ENCODE measurements around the gene MAGI2. TPM values are rescaled to one million over a fixed set of nuclear protein-coding genes. Genes with fewer than 3 reads are reported as not detected.

MAGI2 gene
- total RNA-seq, 1 donor from 2014 or later = 0.80 TPM

DNA sequence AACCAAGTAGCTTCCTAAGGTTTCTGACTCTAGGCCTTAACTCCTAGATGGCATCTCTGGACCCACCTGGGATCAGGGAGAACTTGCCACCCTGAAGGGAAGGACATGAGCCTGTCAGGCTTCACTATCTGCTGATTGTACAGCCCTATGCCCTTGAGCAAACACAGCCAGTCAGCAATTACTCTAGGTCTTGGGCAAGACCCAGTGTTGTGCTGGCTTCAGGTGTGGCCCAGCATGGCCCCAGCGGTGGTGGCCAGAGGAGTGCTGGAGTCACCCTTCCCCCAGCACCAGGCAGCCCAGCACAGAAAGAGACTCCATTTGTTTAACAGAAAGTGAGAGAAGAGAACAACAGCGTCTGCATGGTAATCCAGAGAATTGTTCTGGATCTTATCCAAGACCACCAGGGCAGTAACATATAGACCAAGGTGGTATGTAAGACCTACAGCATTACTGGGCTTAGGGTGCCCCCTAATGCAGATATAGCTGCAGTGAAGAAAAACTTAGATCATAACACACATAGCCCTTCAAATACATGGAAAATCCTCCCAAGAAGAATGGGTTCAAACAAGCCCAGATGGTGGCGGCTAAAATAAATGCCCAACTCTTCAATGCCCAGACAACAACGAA lies 207.7 kb downstream of the MAGI2 start:
- ATAC-seq = no peak

DNA sequence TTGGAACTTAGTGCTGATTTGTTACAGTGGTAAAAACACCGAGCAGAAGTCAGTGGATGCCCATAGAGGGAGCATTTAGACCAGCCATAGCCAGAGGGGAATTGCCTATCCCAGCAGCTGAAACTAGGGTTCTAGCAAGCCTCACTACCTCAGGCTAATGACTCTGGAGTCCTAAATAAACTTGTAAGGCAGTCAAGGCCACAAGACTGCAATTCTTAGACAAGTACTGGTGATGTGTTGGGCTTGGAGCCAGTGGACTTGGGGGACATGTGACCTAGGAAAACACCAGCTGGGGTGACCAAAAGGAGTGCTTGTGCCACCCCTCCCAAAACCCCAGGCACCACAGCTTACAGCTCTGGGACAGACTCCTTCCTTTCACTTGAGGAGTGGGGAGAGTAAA lies 209.0 kb downstream of the MAGI2 start:
- no peak for ATAC-seq

DNA sequence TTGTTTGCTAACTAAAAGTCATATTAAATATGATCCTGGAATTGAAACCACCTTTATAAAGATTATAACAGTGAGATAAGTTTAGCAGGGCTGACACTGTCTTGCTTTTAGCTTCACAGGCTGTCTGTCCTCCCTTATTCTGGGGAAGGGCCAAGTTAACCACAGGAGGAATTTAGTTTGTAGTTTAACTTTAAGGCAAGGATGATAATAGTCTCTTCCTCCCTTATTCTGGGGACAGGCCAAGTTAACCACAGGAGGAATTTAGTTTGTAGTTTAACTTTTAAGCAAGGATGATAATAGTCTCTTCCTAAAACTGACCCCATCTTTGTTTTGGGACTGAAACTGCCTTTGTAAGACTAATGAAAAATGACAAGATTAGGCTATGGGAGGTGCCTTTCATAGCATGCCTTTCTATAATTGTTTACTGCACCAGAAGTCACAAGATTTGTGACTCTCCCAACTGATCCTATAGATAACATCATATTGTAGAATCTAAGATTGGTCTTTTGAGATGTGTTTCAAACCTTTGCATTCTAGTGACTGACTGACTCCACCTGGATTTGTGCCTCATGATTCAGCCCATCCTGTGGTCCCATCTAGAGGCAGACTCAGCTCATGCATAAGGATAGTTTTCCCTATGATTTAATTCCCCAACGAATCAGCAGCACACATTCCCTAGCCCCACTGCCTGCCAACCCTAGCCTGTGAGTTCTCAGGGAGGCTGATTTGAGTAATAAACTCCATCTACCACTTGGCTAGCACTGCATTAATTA lies 212.0 kb downstream of the MAGI2 start:
- no peak for ATAC-seq

DNA sequence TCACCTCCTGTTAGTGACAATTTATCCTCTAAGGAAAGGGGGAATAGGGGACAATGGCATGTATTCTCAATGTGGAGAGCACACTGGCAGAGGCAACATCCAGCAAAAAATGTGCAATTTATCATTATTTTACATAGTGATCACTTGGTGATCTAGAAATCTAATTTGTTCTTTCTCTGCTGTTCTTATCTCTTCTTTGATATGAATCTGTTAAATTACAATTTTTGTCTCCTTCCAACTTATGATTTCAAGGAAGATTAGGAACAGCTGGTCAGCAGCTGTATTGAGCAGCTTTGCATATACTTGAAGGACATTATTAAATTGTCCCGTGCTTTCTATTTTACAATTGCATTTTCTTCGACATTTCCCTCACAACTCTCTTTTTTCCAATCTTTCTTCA lies 213.1 kb downstream of the MAGI2 start:
- ATAC-seq = no peak

DNA sequence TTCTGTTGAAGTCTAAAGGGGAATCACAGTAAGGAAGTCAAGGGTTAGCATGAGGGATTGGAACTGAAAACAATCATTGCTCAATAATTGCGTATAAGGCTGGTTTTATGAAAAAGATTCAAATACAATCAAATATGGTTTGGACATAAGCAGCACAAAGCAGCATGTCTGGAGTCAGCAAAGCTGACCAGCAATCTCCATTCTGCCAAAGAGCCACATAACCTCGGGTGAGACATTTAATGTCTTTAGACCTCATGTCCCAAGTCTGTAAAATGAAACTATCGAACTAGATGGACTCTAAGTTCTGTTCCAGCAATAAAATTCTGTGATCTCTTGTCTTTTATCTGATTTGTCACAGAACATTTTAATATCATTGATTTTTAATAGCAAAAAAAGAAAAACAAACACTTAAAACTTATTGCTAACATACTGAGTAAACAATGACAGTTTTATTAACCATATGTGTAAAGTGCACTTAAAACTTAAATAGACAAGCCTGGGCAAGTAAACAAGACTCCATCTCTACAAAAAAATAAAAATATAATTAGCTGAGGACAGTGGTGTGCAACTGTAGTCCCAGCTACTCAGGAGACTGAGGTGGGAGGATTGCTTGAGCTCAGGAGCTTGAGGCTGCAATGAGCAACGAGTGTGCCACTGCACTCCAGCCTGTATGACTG lies 217.0 kb downstream of the MAGI2 start:
- ATAC-seq = no peak

DNA sequence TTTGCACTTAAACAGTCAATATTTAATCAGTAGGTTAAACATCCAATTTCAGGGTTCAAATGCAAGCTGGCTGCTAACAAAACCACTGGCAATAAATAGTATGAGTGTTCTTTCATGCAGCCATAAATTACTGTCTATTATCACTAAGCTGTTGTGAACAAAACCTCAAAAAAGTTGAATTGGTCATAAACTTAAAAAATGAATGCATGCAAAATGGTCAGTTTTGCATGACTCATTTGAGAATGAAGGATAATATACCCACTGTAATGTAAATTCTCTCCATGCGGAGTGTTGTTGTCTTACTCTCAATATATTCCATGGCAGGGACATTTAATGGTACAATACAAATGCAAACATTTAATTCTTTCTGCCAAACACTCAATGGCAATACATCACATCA lies 226.4 kb downstream of the MAGI2 start:
- ATAC-seq = no peak

DNA sequence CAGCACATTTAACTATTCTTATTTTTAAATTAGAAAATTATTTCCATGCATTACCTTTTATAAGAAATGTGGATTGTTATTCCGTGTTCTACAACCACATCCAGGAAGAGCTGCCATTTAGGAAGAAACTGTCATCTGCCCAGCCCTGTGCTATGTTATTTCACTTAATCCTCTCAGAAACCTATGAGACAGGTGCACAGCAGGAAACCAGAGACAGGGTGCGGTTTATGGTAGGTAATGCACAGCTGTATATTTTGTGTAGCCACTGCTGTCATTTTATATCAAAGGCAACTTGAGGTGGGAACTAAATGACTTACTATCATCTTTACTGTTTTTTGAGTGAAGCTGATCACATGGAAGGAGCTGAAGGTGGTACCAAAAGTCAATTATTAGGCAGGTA lies 232.3 kb downstream of the MAGI2 start:
- ATAC-seq = peak; percentile 82

DNA sequence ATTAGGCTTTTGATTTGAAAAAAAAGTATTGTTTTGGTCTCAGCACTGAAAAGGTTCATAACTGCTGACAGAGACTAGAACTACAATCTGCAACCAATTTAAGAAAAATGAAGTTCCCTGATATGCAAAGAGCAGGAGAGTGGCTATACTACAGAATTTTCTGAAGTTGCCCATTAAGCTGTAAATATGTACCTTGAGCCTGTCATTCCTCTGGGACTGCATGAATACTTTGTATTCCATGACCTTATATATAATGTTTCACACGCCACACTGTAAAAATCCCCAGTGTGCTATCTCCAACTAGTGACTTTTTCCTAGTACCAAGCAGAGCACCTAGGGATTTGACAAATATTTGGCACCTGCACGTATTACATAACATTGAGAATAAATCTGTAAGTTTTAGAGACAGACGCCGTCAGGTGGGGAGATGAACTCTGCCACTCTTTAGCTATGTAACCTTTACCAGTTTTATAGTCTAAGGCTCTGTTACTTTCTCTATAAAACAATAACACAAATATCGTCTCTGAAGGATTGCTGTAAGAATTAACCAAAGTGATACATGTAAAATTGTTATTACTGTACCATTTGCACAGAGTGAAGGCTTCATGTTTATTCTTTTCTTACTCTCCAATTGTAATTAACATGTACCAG lies 235.4 kb downstream of the MAGI2 start:
- ATAC-seq = no peak

DNA sequence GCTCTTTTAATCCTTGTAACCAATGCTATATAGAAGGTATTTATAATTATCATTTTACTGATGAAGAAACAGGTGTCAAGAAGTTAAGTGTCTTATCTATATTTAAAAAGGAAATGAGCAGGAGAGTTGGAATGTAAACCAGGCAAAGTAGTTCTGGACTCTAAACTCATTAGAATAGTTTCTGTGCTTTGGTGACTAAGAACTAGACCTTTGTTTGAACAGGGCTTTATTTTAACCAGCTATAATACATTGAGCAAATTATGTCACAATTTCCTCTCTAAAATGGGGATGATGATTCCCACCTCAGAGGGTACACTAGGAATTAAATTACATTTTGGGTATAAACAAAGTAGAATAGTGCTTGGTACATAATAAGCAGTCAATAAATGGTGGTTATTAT lies 236.0 kb downstream of the MAGI2 start:
- ATAC-seq = peak; percentile 52

DNA sequence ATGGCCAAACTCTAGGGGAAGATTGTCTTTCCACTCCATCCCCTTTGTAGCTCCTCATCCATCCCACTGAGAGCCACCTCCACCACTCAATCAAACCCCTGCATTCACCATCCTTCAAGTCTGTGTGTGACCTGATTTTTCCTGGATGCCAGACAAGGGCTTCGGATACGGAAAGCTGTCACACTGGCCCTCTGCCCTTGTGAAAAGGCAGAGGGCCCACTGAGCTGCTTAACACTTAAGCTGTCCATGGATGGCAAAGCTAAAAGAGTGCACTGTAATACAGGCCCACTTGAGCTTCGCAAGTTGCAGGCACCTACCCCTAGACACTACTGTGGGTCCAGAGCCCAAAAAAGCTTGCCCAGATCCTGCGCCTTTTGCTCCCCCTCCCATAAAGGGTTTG lies 237.2 kb downstream of the MAGI2 start:
- no peak for ATAC-seq

DNA sequence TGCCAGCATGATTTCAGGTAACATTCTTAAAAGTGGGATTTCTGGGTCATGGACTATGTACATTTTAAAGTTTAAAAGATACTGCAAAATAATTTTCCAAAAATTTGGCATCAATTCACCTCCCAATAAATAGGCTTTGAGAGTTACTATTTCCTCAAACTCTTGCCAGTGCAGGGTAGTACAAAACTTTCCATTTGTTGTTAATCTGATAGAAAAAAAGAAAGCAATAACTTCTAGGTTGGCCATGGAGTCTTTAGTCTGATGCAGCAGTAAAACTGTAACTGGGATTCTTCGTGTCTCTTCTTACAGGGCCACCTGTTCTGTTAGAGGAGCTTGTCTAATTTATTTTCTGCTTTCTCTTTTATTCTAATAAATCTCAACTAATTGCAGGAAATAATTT lies 241.1 kb downstream of the MAGI2 start:
- no peak for ATAC-seq

DNA sequence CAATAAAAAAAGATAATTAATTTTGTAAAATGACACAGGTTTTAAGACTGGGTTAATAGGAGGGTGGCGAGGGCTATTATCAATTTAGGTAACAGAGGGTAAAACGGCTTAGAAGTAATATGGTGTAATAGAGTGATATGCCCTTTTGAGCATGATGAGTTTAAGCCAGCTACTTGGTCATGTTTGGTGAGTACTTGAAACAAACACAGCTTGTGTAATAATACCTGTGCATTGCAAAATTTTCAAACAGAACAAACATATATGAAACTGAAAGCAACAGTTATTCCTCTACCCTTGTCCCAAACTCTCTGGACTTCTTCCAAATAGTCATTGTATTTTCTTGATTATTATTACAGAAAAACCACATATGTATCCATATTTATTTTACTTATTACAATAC lies 241.7 kb downstream of the MAGI2 start:
- no peak for ATAC-seq

DNA sequence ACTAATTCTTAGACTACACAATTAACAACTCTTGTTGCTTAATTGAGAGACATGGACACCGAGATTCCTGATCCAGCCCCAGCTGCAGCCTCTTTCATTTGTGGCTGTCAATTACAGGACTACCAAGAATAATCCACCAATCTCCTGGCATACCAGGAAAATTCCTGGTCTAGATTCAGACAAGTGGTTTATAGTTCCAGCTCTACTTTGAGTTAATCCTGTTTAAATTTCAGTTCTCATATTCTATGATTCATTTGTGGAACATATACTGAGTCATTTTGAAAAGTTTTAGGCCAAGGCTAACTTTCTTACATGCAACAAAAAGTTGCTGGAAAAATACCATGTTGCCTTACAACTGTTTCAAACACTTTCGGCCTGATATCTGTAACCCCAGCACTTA lies 253.5 kb downstream of the MAGI2 start:
- ATAC-seq = no peak

DNA sequence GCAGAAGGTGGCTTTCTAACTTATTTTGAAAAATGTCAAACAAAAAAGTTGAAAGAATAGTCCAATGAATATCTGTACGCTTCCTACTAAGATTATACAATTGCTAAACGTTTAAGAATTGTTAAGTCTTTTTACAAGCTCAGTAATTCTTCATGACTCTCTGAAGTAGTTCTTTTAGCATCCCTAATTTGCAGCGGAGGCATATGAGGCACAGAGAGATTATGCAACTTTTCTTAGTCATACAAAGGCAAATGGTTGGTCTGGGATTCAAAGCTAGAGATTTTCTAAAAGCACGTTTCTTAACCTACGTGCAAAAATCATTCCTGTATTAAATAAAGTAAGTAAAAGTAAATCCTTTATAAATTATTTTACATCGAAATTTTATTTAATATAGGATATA lies 254.2 kb downstream of the MAGI2 start:
- no peak for ATAC-seq

DNA sequence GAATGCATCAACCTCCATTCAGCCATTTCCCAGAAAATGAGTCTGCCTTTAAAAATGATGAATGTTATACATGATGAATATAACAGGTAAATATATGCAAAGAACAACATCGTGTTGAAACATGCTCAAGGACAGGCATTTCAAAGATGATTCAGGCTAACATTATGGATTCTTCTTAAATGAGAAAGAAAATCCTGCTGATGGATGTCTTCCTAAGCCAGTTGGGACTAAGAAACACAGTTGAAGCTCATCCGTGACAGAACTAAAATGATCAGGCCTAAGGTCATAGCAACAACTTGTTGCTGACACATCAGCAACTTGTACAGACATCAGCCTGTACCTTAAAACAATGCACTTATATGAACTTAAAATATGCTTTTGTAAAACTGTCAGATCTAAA lies 267.9 kb downstream of the MAGI2 start:
- peak; percentile 97 for ATAC-seq

DNA sequence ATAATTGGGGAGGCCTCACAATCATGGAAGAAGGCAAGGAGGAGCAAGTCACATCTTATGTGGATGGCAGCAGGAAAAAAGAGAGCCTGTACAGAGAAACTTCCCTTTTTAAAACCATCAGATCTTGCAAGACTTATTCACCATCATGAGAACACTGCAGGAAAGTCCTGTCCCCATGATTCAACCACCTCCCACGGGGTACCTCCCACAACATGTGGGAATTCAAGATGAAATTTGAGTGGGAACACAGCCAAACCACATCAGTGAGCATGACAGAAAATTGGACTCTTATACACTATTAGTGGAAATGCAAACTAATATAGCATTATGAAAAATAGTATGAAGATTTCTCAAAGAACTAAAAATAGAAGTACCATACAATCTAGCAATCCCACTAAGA lies 271.2 kb downstream of the MAGI2 start:
- ATAC-seq = no peak

DNA sequence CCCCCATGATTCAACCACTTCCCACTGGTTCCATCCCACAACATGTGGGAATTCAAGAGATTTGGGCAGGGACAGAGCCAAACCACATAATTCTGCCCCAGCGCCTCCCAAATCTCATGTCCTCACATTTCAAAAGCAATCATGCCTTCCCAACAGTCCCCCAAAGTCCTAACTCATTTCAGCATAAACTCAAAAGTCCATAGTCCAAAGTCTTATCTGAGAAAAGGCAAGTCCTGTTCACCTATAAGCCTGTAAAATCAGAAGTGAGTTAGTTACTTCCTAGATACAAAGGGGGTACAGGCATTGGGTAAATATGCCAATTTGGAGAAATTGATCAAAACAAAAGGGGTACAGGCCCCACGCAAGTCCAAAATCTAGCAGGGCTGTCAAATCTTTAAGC lies 272.9 kb downstream of the MAGI2 start:
- no peak for ATAC-seq

DNA sequence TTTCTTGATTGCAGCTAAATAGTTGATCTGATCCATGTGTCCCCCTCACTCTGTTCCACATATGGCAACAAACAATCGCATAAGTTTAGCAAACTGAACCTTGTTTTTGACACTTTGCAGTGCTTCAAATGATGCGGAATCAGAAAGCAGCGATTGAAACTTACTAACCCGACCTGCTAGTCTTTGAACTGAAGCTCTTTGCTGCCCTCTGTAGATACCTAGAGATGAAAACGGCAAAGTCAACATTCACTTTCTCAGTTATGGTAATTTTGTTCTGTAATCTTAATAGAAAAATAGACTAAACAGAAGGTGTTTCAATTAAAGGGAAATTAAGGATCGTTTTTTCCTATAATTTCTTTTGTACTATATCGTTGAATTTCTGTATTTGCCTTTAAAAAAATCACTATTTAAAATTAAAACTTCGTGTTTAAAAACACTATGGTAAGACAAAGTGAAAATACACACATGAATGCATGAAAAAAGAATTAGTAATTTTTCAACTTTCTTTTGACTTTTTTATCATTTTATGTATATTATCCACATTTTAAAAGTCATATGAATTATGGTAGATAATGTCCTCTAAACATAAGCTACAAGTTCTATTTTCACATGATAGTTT lies 276.5 kb downstream of the MAGI2 start:
- no peak for ATAC-seq

DNA sequence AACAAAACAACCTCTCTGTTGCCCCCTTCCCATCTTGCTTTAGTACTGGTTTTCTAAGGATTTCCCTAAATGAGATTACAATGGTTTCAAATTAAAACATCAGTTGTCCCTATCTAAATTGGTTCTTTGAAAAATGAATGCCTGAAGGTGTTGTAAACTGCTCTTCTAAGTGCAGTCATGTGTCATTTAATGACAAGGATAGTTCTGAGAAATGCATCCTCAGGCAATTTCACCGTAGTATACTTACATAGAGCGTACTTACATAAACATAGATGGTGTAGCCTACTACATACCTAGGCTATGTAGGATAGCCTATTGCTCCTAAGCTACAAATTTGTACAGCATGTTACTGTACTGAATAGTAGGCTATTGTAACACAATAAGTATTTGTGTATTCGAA lies 278.1 kb downstream of the MAGI2 start:
- ATAC-seq = no peak

DNA sequence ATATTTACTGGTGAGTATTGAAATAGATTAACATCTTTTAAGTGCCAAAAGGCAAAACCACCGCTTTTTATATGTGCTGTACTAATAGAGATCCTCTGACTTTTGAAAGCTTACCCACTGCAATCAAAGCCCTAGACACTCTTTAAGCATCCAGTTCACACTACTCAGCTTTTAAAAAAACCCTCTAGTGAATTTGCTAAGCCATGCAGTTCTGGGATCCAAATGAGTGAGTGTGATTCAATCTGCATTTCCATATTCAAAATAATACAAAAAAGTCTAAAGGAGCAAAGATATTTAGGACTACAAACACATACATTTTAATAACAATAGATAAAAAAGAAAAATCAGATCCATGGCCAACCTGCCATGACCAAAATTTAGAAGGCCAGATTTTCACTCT lies 288.2 kb downstream of the MAGI2 start:
- ATAC-seq = no peak

DNA sequence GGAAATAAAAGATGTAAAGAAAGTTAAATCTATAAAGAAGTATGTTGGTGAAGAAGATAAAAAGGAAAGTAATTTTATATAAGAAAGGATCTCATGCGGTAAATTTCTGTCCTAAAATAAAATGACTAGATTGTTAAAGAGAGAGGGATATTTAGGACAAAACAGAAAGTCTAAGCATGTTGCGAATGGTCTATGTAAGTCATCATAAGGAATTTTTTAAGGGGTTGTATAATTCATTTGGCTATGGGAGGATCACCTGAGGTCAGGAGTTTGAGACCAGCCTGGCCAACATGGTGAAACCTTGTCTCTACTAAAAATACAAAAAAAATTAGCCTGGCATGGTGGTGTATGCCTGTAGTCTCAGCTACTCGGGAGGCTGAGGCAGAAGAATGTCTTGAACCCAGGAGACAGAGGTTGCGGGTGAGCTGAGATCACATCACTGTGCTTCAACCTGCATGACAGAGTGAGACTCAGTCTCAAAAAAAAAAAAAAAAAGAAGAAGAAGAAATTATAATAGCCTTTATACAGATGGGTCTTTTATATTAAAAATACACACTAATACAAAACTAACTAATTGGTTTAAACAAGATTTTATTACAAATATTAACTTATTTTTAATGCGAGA lies 294.3 kb downstream of the MAGI2 start:
- no peak for ATAC-seq

DNA sequence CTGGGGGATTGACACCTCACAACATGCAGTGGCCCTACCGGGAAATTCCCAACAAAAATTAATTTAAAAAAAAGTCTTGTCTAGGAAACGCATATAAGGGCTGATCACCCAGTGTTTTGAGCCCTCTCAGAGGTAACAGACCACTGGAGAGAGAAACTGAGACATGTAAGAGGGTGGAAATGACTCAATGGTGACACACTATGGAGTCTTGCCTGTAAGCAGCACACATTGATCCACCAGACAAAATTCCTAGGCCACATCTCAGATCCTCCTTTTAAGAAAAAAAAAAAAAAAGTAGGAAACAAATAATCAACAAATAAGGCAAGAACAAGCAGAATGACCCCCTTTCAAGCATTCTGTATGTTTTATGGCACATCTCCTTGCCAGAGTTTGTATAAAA lies 296.2 kb downstream of the MAGI2 start:
- ATAC-seq = no peak

DNA sequence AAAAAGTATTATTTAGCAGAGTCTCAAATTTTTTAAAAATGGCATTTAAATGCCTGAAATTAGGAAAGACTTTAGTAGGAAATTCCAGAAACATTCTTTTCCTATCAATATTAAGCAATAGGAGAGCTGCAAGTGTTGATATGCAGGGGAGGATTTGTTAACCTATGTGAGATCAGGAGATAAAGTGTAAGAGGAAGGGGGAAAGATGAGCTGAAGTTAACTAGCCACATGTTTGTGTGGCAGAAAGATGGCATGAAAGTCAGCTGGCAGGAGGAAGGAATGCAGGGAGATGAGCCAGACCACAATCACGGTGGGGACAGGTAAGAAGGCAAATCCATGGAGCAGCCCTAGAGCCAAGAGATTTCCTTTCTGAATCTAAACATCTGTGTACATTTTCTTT lies 303.6 kb downstream of the MAGI2 start:
- ATAC-seq = no peak
